Stomach (tissue), 9 donors: Measurements from ENCODE around the gene JMJD4. TPM values are rescaled to one million over a fixed set of nuclear protein-coding genes. Genes with fewer than 3 reads are reported as not detected.
A peak's percentile ranks its signal among the peaks of the same experiment; 100 is the strongest.

ENCODE experiments used
- DNase-seq, 2 donors: peaks; one replicate each; pipeline versions ENCODE4 v3.0.0 to v3.0.0-alpha.2; 2013 to 2019
- H3K27ac ChIP-seq, 5 donors: fragments of 200-600 bp in 4 of 5; sonication (generic) in 4 of 5; one replicate each; pipeline ENCODE4 v1.5.1; 2013 to 2019; ENCODE audit warnings: mild to moderate bottlenecking in 1 of 5, moderate library complexity in 1 of 5
- H3K27me3 ChIP-seq, 3 donors: fragments of 200-600 bp; sonication (generic); one replicate each; pipeline ENCODE4 v1.5.1; 2017 to 2019; ENCODE audit warnings: mixed run types in 1 of 3
- H3K36me3 ChIP-seq, 4 donors: fragments of 200-600 bp; sonication (generic); 1 replicate in 3 of 4; 2 replicates in 1 of 4; pipeline ENCODE4 v1.5.1; 2016 to 2019
- H3K4me1 ChIP-seq, 4 donors: fragments of 200-600 bp; sonication (generic); one replicate each; pipeline ENCODE4 v1.5.1; 2016 to 2019
- H3K4me3 ChIP-seq, 4 donors: fragments of 200-600 bp; sonication (generic) in 3 of 4; one replicate each; pipeline ENCODE4 v1.5.1; 2016 to 2019; ENCODE audit warnings: mild to moderate bottlenecking in 1 of 4
- H3K9me3 ChIP-seq, 4 donors: fragments of 200-600 bp; sonication (generic); one replicate each; pipeline ENCODE4 v1.5.1; 2016 to 2019
- EP300 ChIP-seq: sonication (generic); formaldehyde crosslinking; IDR thresholded peaks from one replicate; pipeline ENCODE4 v1.6.1; 2017; ENCODE audit warnings: antibody characterized with exemption
- POLR2A ChIP-seq, 4 donors: fragments of 450-650 bp; IDR thresholded peaks; one replicate each; pipeline ENCODE4 v1.6.1; 2016; ENCODE audit warnings: antibody characterized with exemption in 4 of 4, control low read depth in 2 of 4, mild to moderate bottlenecking in 1 of 4, moderate library complexity in 1 of 4
- POLR2AphosphoS5 ChIP-seq, 3 donors: sonication (generic); formaldehyde crosslinking; IDR thresholded peaks; one replicate each; pipeline ENCODE4 v1.6.1; 2016; ENCODE audit warnings: antibody characterized with exemption in 3 of 3
- WGBS, 5 donors: extraction: QIAGEN DNeasy Blood & Tissue Kit in 3 of 5; methylation state at CpG; one replicate each; pipeline versions ENCODE4 v1.1.5 to v1.1.7; 2013 to 2018; 5-methylcytosine and 5-hydroxymethylcytosine counted together
- intact Hi-C: fragments of 100-400 bp; cut with DNase I; formaldehyde crosslinking; loops from one replicate; pipeline ENCODE4 v1.15.1; 2023; ENCODE audit warnings: low total_unique reads
- polyA plus RNA-seq, 3 donors: library from polyadenylated mRNA; stranded (reverse); fragments of 200-250 nt; gene quantifications; one replicate each; pipeline ENCODE4 v1.2.3, GENCODE V29; 2013
- total RNA-seq, 5 donors: library from RNA; depleted of rRNA; stranded (reverse); fragments of >200 nt; gene quantifications; one replicate each; pipeline versions ENCODE4 v1.1.0 to v1.2.3, GENCODE V29; 2014 to 2016
- TF ChIP-seq, protein P1 (sequence below), 7 experiments: fragments of 450-650 bp in 4 of 7; fragments of 200-600 bp in 3 of 7; sonication (generic) in 3 of 7; IDR thresholded peaks; one replicate each; pipeline ENCODE4 v1.5.1; 2016 to 2019; ENCODE audit warnings: antibody characterized with exemption in 7 of 7, control low read depth in 2 of 7, mild to moderate bottlenecking in 1 of 7
- donor health status: healthy with polysubstance abuse.
- donor health status: Bipolar disorder and iron deficiency.
- donor health status: healthy.

JMJD4 gene
- total and polyA plus RNA-seq, 8 donors: 2.3 to 26.8 (median 11.3) TPM

DNA sequence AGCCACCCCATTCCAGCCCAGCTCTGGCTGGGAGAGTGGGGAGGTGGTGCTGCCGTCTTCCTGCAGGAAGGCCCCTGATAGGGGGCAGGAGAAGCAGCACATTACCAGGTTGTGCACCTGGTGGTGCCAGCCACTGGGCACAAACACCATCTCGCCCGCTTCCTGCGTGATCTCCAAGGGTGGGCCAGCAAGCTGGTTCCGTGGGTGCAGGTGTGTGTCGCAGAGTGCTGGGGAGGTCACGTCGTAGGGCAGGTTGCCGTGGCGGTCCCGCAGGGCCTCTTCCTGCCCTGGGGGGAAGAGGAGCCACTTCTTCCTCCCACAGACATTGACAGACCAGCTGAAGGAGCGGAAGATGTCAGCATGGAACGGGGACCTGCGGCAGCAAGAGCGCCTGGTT is 1.8 kb downstream of the JMJD4 start:
- H3K4me1 ChIP-seq: peaks cover 39 to 76% (median 62%) of the 10 kb centered on the region in 4 donors
- intact Hi-C loops: loop anchor here (10.0 kb wide), 1 partner anchor 189 kb away; no protein-coding TSS in a partner anchor
- no peaks in the 10 kb centered on the region for H3K27me3 ChIP-seq
- DNase-seq: no peak
- peak overlapping the region in 1 of 4 donors; percentile 100 for H3K4me3 ChIP-seq
- 90 to 93% (median 90%) methylated on average over 10 to 15 of the region's 15 CpGs for WGBS, 5 donors
- no peaks in the 10 kb centered on the region for H3K9me3 ChIP-seq
- TF ChIP-seq POLR2AphosphoS5 (IDR thresholded peaks at IDR 0.05): no peak
- TF ChIP-seq, protein P1, sequence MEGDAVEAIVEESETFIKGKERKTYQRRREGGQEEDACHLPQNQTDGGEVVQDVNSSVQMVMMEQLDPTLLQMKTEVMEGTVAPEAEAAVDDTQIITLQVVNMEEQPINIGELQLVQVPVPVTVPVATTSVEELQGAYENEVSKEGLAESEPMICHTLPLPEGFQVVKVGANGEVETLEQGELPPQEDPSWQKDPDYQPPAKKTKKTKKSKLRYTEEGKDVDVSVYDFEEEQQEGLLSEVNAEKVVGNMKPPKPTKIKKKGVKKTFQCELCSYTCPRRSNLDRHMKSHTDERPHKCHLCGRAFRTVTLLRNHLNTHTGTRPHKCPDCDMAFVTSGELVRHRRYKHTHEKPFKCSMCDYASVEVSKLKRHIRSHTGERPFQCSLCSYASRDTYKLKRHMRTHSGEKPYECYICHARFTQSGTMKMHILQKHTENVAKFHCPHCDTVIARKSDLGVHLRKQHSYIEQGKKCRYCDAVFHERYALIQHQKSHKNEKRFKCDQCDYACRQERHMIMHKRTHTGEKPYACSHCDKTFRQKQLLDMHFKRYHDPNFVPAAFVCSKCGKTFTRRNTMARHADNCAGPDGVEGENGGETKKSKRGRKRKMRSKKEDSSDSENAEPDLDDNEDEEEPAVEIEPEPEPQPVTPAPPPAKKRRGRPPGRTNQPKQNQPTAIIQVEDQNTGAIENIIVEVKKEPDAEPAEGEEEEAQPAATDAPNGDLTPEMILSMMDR (IDR thresholded peaks at IDR 0.05): no peak
- TF ChIP-seq EP300: no peak
- TF ChIP-seq POLR2A (IDR thresholded peaks at IDR 0.05): no peak
- H3K27ac ChIP-seq: peak overlapping the region in 1 of 5 donors; percentile 94
- H3K36me3 ChIP-seq: peaks cover 16 to 32% (median 25%) of the 10 kb centered on the region in 4 donors

DNA sequence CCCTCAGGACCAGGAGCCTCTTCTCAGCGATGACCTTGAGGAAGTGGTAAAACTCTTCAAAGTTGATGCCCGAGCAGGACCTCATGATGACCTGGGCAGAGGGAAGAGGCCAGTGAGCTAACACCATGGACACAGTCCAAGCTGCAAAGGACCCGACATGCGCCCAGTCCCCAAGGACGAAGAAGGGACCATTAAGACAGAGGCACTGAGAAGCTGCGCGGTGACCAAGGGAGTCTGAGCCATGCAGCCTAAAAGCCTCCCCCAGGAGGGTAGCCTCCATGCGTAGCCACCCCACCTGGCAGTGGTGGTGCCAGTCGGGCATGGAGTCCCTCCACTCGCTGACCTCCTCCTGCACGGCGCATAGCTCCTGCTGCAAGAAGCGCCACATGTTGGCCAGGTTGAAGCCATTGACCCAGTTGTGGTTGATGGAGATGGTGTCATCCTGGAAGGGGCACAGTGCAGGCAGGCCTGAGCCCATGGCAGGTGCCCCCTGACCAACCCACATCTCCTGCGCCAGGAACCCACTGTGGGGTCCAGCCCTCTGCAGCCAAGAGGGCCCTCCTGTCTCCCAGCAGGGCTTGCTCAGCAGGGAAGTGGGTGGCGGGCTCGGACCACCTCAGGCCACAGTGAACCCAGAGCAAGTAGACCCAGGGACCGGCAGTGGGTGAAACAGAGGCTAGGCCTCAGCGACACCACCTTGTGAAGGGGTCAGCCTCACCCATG is 2.4 kb downstream of the JMJD4 start:
- Histone ChIP-seq H3K4me3 (no peak overlapping the region), H3K36me3 (peaks cover 16 to 30% (median 25%) of the 10 kb centered on the region in 4 donors), H3K9me3 (no peaks in the 10 kb centered on the region), H3K27me3 (no peaks in the 10 kb centered on the region), H3K4me1 (peaks cover 39 to 81% (median 67%) of the 10 kb centered on the region in 4 donors), H3K27ac (no peak overlapping the region)
- TF ChIP-seq EP300: no peak
- no peak for TF ChIP-seq POLR2AphosphoS5 (IDR thresholded peaks at IDR 0.05)
- TF ChIP-seq, protein P1 (IDR thresholded peaks at IDR 0.05): no peak
- no peak for TF ChIP-seq POLR2A (IDR thresholded peaks at IDR 0.05)
- intact Hi-C loops: loop anchor here (10.0 kb wide), 1 partner anchor 188 kb away; no protein-coding TSS in a partner anchor
- WGBS, 5 donors: 91 to 97% (median 94%) methylated on average over 13 to 18 of the region's 18 CpGs
- no peak for DNase-seq

DNA sequence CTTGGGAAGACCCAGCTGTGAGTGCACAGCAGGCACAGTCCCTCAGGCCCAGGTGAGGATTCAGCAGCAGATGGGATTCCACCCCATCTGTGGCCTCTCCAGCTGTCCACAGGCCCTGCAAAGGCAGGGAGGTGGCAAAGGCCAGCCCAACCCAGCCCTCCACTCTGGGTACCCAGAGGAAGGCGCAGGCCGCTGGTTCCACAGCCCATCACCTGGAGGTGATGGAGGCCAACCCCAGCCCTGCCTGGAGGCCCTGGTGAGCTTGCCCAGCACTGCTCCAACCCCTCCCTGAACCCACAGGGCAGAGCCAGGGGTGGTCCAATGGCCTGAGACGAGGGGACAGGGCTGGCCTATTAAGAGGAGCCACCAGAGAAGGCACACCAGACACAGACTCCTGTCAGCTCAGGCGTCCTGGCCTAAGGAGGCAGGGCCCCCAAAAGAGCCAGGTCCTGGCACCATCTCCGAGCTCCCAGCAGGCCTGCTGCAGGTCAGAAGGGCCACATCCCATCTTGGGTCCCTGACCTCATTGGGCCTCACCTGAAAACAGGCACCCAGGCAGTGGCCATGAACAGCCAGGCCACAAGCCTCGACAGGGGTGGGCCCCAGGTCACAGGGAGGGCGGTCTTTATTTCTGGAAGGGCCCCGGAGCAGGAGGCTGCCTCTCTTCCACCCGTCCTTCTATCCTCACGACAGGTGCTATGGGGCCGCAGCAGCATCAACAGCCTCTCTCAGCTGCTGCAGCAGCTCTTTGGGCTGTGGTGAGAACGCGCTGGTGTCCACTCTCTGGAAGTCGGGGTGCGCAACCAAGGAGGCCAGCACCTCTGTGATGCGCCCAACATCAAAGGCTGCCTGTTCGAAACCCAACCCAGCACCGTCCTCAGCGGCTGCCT is 3.2 kb downstream of the JMJD4 start:
- intact Hi-C loops: loop anchor here (10.0 kb wide), 1 partner anchor 187 kb away; no protein-coding TSS in a partner anchor
- no peak for DNase-seq
- 91 to 95% (median 93%) methylated on average over 15 to 19 of the region's 19 CpGs for WGBS, 5 donors
- Histone ChIP-seq H3K9me3 (no peaks in the 10 kb centered on the region), H3K4me3 (no peak overlapping the region), H3K27me3 (peaks cover 0 to 3% (median 0%) of the 10 kb centered on the region in 3 donors), H3K27ac (peak overlapping the region in 1 of 5 donors; percentile 85), H3K36me3 (peaks cover 16 to 30% (median 25%) of the 10 kb centered on the region in 4 donors), H3K4me1 (peaks cover 36 to 77% (median 69%) of the 10 kb centered on the region in 4 donors)
- TF ChIP-seq EP300: no peak
- TF ChIP-seq, protein P1 (IDR thresholded peaks at IDR 0.05): no peak
- no peak for TF ChIP-seq POLR2A (IDR thresholded peaks at IDR 0.05)
- TF ChIP-seq POLR2AphosphoS5 (IDR thresholded peaks at IDR 0.05): no peak

DNA sequence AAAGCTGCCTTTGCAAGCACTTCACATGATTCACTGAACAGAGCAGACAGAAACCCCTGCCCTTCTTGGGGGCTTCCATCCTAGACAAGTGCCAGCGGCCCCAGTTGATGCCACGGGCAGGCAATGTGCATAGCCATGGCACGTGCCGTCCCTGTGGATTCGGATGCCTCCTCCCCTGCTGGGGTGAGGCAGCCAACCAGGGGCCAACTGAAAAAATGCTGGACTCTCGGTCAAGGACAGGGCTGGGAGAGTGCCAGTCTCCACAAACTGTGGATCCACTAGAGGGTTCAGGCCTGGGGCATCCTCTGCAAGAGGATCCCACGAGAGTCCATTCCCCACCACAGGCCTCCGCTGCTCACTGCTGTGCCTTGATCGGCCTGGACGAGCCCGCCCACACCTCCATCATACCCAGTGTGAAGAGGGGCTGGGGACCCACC is 3.8 kb downstream of the JMJD4 start:
- Histone ChIP-seq H3K27me3 (peaks cover 0 to 3% (median 0%) of the 10 kb centered on the region in 3 donors), H3K4me3 (no peak overlapping the region), H3K4me1 (peaks cover 32 to 70% (median 63%) of the 10 kb centered on the region in 4 donors), H3K27ac (peak overlapping the region in 2 of 5 donors; percentile 4 to 85), H3K9me3 (no peaks in the 10 kb centered on the region), H3K36me3 (peaks cover 16 to 30% (median 25%) of the 10 kb centered on the region in 4 donors)
- TF ChIP-seq EP300 (no peak), POLR2AphosphoS5 (IDR thresholded peaks at IDR 0.05) (no peak), POLR2A (IDR thresholded peaks at IDR 0.05) (no peak)
- TF ChIP-seq, protein P1 (IDR thresholded peaks at IDR 0.05): no peak
- intact Hi-C loops: loop anchor here (10.0 kb wide), 1 partner anchor 186 kb away; no protein-coding TSS in a partner anchor
- no peak for DNase-seq
- WGBS, 5 donors: 84 to 91% (median 84%) methylated on average over 8 to 11 of the region's 11 CpGs
